ENCODE data around the gene PLEKHA5. TPM values are rescaled to one million over a fixed set of nuclear protein-coding genes. Genes with fewer than 3 reads are reported as not detected.
A peak's percentile ranks its signal among the peaks of the same experiment; 100 is the strongest.

Gene PLEKHA5
- total RNA-seq, 1 donor from 2014 or later: 68.6 TPM

DNA sequence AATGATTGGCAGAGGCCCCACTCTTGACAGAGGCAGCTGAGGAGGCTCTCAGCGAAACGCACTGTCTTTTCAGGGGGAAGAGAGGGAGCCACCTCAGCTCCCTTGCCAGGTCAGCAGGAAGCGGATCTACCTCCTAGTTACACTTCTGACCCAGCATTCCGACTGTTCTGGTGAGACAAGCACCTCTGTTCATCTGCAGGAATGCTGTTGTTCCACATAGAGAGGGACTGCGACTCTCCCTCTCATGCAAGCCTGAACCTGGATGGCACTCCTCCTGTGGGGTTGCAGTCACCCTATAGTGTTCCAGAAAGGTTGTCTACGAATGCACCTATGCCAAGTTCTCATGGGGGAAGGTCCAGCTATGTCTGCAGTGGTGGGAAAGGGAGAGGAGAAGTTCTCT is 272.7 kb downstream of the PLEKHA5 start:
- Mint-ChIP-seq H3K4me3 (peak overlapping the region; percentile 50), H3K36me3 (no peaks in the 10 kb centered on the region), H3K4me1 (ENCODE audit: unreplicated experiment) (no peaks in the 10 kb centered on the region), H3K27ac (peak overlapping the region; percentile 81), H3K27me3 (no peaks in the 10 kb centered on the region), H3K9me3 (peaks cover 3% of the 10 kb centered on the region)
- DNase-seq (ENCODE audit: extremely low spot score, unreplicated experiment): no peak
- TF ChIP-seq, protein P1, sequence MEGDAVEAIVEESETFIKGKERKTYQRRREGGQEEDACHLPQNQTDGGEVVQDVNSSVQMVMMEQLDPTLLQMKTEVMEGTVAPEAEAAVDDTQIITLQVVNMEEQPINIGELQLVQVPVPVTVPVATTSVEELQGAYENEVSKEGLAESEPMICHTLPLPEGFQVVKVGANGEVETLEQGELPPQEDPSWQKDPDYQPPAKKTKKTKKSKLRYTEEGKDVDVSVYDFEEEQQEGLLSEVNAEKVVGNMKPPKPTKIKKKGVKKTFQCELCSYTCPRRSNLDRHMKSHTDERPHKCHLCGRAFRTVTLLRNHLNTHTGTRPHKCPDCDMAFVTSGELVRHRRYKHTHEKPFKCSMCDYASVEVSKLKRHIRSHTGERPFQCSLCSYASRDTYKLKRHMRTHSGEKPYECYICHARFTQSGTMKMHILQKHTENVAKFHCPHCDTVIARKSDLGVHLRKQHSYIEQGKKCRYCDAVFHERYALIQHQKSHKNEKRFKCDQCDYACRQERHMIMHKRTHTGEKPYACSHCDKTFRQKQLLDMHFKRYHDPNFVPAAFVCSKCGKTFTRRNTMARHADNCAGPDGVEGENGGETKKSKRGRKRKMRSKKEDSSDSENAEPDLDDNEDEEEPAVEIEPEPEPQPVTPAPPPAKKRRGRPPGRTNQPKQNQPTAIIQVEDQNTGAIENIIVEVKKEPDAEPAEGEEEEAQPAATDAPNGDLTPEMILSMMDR (conservative IDR thresholded peaks at IDR 0.05): no peak

DNA sequence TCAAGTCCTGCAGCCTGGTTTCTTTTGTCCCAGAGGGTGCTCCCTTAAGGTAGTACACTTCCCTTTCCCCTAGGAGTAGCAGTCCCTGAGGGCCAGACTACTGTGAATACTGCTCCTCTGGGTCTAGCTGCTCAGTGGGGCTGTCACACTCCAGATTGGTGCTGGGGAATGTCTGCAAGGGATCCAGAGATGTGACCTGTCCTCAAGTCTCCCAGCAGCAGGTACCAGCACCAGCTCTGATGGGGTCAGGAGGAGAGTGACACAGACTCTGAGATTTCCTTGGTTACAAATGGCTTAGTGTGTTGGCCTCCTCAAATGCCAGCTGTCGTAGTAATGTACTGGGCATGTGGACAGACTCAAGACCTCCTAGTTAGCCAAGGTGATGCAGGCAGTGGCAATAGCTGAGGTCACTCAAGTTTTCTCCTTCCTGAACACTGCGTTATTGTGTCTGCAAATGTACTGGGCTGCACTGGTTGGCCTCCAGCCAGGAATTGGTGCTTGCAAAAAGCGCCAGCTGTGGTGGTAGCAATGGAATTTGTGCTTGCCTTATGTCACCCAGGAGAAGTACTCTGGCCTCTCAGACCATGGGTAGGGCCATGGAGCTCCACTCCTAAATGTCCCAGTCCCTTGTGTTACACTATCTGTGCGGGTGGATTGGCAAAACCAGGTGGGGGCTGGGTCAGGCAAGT is 273.4 kb downstream of the PLEKHA5 start:
- H3K27me3 Mint-ChIP-seq: no peaks in the 10 kb centered on the region
- H3K9me3 Mint-ChIP-seq: no peaks in the 10 kb centered on the region
- TF ChIP-seq, protein P1 (conservative IDR thresholded peaks at IDR 0.05): no peak
- H3K27ac Mint-ChIP-seq: no peak overlapping the region
- DNase-seq (ENCODE audit: extremely low spot score, unreplicated experiment): no peak
- no peaks in the 10 kb centered on the region for H3K36me3 Mint-ChIP-seq
- H3K4me3 Mint-ChIP-seq: no peak overlapping the region
- H3K4me1 Mint-ChIP-seq (ENCODE audit: unreplicated experiment): no peaks in the 10 kb centered on the region

DNA sequence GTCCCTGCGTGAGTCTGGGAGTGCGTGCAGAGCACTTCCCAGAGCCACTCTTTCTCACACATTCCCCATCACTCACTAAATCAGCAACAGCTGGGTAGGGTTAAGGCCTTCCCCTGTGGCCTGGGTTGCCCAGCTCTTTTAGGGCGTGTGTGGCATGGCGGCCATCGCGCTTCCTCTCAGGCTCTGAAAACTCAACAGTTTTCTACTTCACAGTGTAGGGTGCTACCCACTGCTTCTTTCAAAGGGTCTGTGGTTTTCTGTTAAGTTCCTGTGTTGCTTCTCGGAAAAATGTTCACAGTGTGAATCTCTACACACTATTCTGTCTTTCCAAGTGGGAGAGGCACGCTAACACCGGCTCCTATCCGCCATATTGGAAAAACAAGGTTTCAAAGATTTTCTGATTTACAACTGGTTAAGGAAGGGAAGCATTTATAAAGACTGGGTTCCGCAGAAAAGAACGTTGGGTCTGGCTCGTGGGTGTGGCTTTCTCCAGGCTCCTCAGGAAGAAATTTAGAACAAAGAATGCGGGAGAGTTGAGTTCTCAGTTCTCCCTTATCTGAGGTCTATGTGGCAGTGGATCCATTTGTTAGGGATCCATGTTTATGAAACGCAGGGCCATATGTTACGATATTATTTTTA is 274.8 kb downstream of the PLEKHA5 start:
- H3K27me3 Mint-ChIP-seq: no peaks in the 10 kb centered on the region
- no peak for DNase-seq (ENCODE audit: extremely low spot score, unreplicated experiment)
- peaks cover 4% of the 10 kb centered on the region for H3K4me1 Mint-ChIP-seq (ENCODE audit: unreplicated experiment)
- no peaks in the 10 kb centered on the region for H3K9me3 Mint-ChIP-seq
- no peak overlapping the region for H3K27ac Mint-ChIP-seq
- TF ChIP-seq, protein P1 (conservative IDR thresholded peaks at IDR 0.05): no peak
- H3K4me3 Mint-ChIP-seq: no peak overlapping the region
- no peaks in the 10 kb centered on the region for H3K36me3 Mint-ChIP-seq

DNA sequence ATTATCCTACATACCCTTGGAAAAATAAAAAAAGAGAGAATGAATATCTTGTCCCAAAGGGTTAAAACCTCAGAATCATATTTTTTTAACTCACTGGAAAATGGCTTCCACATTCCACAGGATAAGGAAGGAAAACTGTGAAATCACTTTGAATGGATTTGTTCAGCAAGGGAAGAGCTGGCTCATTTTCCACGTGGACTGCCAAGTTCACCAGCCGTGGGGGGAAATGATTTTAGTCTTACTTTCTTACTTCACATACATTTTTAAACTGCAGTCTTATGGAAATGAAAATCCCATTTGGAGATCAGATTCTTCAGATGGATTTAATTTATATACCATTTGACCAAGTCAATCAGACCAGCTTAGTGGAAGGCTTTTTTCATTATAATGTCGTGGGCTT is 279.8 kb downstream of the PLEKHA5 start:
- Mint-ChIP-seq H3K27me3 (peaks cover 7% of the 10 kb centered on the region), H3K27ac (no peak overlapping the region), H3K4me1 (ENCODE audit: unreplicated experiment) (peaks cover 16% of the 10 kb centered on the region), H3K9me3 (no peaks in the 10 kb centered on the region), H3K4me3 (no peak overlapping the region), H3K36me3 (no peaks in the 10 kb centered on the region)
- no peak for DNase-seq (ENCODE audit: extremely low spot score, unreplicated experiment)
- TF ChIP-seq, protein P1 (conservative IDR thresholded peaks at IDR 0.05): no peak

DNA sequence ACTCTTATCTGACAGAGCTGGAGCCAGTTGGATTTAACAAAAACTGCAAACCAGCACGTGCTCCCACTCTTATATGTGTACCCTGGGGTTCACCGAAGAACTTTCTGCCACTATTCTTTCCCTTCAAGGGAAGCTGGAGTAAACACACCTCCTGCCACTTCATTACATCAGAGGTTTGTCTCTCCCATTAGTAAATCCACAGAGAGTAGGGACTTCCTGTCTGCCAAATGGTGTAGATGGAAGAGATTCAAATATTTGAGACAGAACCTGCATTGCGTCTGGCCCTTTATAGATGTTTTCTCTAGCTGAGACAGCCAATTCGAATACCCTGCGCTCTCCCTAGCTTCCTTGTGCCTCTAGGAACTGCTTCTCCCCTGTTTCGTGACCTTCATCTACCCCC is 280.7 kb downstream of the PLEKHA5 start:
- H3K27ac Mint-ChIP-seq: peak overlapping the region; percentile 8
- no peak overlapping the region for H3K4me3 Mint-ChIP-seq
- no peaks in the 10 kb centered on the region for H3K9me3 Mint-ChIP-seq
- peaks cover 7% of the 10 kb centered on the region for H3K27me3 Mint-ChIP-seq
- DNase-seq (ENCODE audit: extremely low spot score, unreplicated experiment): no peak
- peaks cover 16% of the 10 kb centered on the region for H3K4me1 Mint-ChIP-seq (ENCODE audit: unreplicated experiment)
- no peaks in the 10 kb centered on the region for H3K36me3 Mint-ChIP-seq
- TF ChIP-seq, protein P1 (conservative IDR thresholded peaks at IDR 0.05): no peak

Measured in type B pancreatic cell (in vitro differentiated cells).